Cardiac muscle cell (in vitro differentiated cells and primary cell): Measurements from ENCODE around the gene HOXA3. TPM values are rescaled to one million over a fixed set of nuclear protein-coding genes. Genes with fewer than 3 reads are reported as not detected.

Experiments used
- DNase-seq, 2 donors: peaks; one replicate each; pipeline versions ENCODE4 v3.0.0 to v3.0.0-alpha.2; 2010 to 2017; ENCODE audit warnings: low read depth in 1 of 2, low spot score in 1 of 2
- H3K27ac ChIP-seq: fragments of 200-600 bp; sonication (generic); 2 replicates; pipeline ENCODE4 v1.5.1; 2016
- H3K27me3 ChIP-seq: fragments of 200-600 bp; sonication (generic); 2 replicates; pipeline ENCODE4 v1.6.0; 2016; ENCODE audit warnings: control low read depth
- H3K36me3 ChIP-seq: fragments of 200-600 bp; sonication (generic); 2 replicates; pipeline ENCODE4 v1.5.1; 2016; ENCODE audit warnings: control low read depth
- H3K4me1 ChIP-seq: fragments of 200-600 bp; sonication (generic); 2 replicates; pipeline ENCODE4 v1.8.1; 2017; ENCODE audit warnings: low read depth, mild to moderate bottlenecking, mixed run types
- H3K4me3 ChIP-seq: fragments of 200-600 bp; sonication (generic); 2 replicates; pipeline ENCODE4 v1.5.1; 2016; ENCODE audit warnings: mild to moderate bottlenecking
- H3K9me3 ChIP-seq: fragments of 200-600 bp; sonication (generic); 2 replicates; pipeline ENCODE4 v1.5.1; 2017; ENCODE audit warnings: low read depth, mild to moderate bottlenecking, control low read depth
- CTCF ChIP-seq: IDR thresholded peaks from 2 replicates; pipeline ENCODE4 v1.5.1; 2012; ENCODE audit warnings: low read depth, mild to moderate bottlenecking, low read length
- polyA plus RNA-seq: library from polyadenylated mRNA; unstranded; fragments of >200 nt; fragmentation: Nextera tagmentation; extraction: Ambion mirVana; gene quantifications from 2 replicates; pipeline ENCODE4 v1.2.1, GENCODE V29; 2016
- total RNA-seq: library from RNA; depleted of rRNA; stranded (reverse); fragments of >200 nt; gene quantifications from 2 replicates; pipeline ENCODE4 v1.2.3, GENCODE V29; 2016

The HOXA3 gene
- total and polyA plus RNA-seq, 2 experiments from 2014 or later, result 1.4 to 9.4 TPM

DNA sequence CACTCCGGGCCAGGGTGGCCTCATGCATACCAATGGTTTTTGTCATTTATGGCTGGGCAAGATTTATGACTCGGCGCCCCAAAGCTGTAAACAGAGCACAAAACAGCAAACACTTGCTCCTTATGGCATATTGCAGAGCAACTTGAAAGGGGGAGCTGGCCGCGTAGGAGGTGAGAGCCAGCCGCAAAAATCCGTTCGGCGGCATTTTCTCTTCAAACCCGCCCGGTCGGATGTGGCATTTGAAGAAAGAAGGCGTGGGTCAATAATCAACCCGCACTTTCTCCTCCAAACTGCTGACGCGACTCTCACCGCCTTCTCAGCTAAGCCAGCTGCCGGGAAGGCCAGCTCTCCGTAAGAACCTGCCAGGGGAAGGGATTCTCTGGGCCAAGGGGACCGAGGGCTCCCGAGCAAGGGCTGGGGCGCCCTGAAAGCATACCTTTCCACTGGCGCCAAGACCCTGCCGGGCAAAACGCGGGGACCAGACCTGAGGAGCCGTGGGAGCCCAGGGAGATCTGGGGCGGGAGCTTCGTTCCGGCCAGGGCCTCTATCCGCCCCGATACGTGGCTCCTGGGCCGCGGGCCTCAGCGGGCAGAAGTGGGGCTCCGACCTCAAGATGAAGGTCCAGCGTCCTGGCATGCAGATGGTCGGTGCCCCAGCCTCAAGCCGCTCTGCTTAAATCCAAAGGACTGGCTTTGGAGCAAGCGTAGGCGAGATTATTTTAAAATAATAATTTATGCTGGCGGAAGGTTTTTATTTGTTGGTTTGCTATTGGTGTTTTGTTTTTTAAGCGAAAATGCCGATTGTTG is 37.0 kb downstream of the HOXA3 start:
- DNase-seq, result no peak
- Histone ChIP-seq H3K4me1 (peaks cover 11% of the 10 kb centered on the region), H3K9me3 (no peaks in the 10 kb centered on the region), H3K36me3 (no peaks in the 10 kb centered on the region), H3K27me3 (peaks cover 100% of the 10 kb centered on the region), H3K4me3 (peak overlapping the region; percentile 5), H3K27ac (no peak overlapping the region)
- TF ChIP-seq CTCF, result no peak

DNA sequence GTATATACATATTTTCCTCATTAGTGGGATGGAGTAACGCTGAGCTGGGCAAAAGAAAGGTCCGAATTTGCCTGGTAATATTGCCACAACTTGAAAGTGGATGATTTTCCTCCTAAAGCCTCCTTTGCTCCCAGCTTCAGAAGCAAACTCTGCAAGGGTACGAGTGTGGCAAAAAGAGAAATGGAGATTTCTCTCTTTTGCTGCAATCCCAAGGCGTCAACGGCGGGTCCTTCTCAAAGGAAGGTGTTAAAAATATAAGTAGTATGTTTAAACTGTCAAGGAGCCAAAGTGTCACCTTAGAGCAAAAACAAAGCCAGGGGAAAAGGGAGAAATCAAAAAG is 37.5 kb downstream of the HOXA3 start:
- H3K4me1 ChIP-seq, result peaks cover 11% of the 10 kb centered on the region
- no peak for TF ChIP-seq CTCF
- no peak overlapping the region for H3K27ac ChIP-seq
- H3K36me3 ChIP-seq, result no peaks in the 10 kb centered on the region
- H3K4me3 ChIP-seq, result no peak overlapping the region
- peaks cover 100% of the 10 kb centered on the region for H3K27me3 ChIP-seq
- DNase-seq, result no peak
- no peaks in the 10 kb centered on the region for H3K9me3 ChIP-seq

DNA sequence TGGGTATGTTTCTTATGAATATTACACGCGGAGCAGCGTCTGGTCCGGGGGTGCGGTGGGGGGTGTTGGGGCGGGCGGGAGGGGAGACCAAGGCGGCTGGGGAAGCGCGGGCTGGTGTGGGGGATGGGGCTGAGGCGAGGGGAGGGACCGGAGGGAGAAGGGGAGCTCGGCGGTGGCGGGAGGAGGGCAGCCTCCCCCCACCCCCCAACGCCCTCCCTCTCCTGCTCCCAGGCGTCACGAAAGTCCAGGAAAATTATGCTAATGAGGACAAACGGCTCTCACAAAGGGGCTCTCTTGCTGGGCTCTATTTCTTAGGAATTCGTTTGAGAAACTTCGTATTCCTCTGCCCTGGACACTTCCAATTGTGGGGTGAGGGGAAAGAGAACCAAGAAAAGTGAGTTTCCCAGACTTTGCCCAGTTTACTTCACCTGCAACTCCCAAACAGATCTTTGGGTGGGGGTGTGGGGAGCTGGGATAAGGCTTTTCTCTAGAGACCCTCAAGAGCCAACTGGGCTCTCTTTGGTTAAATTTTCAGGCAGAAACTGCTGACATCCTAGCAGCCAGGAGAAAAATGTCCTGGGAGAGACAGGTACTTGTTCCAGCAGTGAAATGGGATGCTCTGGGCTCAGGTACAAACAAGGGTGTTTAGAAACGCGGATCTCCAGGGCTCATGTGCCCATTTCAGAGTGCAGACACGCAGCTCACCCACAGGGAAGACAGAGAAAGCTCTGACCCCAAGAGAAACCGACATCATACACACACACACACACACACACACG is 38.2 kb downstream of the HOXA3 start:
- Histone ChIP-seq H3K27me3 (peaks cover 100% of the 10 kb centered on the region), H3K4me3 (peak overlapping the region; percentile 20), H3K36me3 (no peaks in the 10 kb centered on the region), H3K9me3 (no peaks in the 10 kb centered on the region), H3K4me1 (peaks cover 11% of the 10 kb centered on the region), H3K27ac (no peak overlapping the region)
- no peak for DNase-seq
- no peak for TF ChIP-seq CTCF

- no peak overlapping the region for H3K27ac ChIP-seq
- peak in 1 of 2 donors; percentile 37 for DNase-seq
- H3K4me3 ChIP-seq, result peak overlapping the region; percentile 20
- H3K9me3 ChIP-seq, result no peaks in the 10 kb centered on the region
- TF ChIP-seq CTCF, result no peak
- peaks cover 14% of the 10 kb centered on the region for H3K4me1 ChIP-seq
- peaks cover 100% of the 10 kb centered on the region for H3K27me3 ChIP-seq
- no peaks in the 10 kb centered on the region for H3K36me3 ChIP-seq
Measured at GRCh38 chr7:27112955-27113949, 39.1 kb downstream of the HOXA3 start.

DNA sequence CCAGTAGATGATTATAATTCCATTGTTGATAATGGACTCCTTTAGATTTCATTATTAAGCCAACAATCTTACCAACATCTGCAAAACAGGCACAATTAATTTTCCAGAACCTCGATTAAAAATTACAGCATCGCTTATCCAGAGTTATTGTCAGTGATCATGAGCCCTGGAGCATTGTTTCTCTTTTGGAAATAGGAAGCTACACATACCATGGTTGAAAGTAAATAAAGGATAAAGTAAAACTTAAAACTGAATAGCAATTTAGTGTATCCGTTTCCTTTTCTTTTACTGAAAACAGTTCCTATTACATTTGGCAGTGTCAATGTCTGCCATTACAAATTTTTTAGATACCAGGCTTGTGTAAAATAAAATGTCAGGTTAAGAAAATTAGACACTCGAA is 40.0 kb downstream of the HOXA3 start:
- no peak overlapping the region for H3K27ac ChIP-seq
- DNase-seq, result no peak
- H3K4me3 ChIP-seq, result no peak overlapping the region
- no peaks in the 10 kb centered on the region for H3K36me3 ChIP-seq
- no peak for TF ChIP-seq CTCF
- peaks cover 100% of the 10 kb centered on the region for H3K27me3 ChIP-seq
- H3K9me3 ChIP-seq, result no peaks in the 10 kb centered on the region
- H3K4me1 ChIP-seq, result peaks cover 14% of the 10 kb centered on the region
